ENCODE results near the gene RAB11FIP2. TPM values are rescaled to one million over a fixed set of nuclear protein-coding genes. Genes with fewer than 3 reads are reported as not detected.

RAB11FIP2 gene
- total RNA-seq, 4 donors from 2014 or later, result 21.2 to 27.9 (median 23.8) TPM

DNA sequence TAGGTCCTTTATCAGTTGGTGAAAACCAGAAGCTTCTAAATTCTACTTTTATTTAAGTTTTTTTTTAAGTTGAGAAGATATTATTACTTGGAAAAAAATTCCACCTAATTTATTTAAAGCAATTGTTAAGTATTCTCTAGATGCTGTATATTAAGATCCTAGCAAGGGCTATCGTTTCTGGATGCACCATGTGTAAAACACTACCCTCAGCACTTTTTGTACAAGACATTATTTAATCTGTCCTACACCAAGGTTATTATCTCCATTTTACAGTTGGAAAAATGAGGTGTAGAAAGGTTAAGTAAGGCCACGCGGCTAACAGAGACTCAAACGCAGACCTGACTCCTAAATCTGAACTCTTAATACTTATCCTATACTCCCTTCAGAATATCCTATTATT is 19.8 kb downstream of the RAB11FIP2 start:
- TF ChIP-seq, protein P1, sequence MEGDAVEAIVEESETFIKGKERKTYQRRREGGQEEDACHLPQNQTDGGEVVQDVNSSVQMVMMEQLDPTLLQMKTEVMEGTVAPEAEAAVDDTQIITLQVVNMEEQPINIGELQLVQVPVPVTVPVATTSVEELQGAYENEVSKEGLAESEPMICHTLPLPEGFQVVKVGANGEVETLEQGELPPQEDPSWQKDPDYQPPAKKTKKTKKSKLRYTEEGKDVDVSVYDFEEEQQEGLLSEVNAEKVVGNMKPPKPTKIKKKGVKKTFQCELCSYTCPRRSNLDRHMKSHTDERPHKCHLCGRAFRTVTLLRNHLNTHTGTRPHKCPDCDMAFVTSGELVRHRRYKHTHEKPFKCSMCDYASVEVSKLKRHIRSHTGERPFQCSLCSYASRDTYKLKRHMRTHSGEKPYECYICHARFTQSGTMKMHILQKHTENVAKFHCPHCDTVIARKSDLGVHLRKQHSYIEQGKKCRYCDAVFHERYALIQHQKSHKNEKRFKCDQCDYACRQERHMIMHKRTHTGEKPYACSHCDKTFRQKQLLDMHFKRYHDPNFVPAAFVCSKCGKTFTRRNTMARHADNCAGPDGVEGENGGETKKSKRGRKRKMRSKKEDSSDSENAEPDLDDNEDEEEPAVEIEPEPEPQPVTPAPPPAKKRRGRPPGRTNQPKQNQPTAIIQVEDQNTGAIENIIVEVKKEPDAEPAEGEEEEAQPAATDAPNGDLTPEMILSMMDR (IDR thresholded peaks at IDR 0.05), result no peak
- ATAC-seq (ENCODE audit: low FRiP score) (no peak), DNase-seq (ENCODE audit: low spot score) (no peak)

DNA sequence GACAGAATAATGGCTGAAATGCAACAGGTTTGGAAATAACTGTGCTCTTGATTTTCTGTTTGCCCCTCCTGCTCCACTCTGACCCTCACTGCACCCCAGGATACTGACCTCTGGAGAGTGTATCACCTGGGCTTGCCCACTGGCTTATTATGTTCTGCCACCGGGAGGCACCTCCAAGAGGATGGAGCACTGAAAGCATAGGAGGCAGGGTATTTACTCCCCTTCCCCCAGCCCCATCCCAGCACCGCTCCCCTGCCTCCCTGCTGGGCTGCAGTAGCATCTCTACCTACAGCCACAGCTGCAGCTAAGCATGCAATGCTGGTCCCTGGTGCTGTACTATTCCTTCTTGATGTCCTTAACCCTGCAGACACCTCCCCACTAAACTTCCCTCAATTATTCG is 26.4 kb downstream of the RAB11FIP2 start:
- TF ChIP-seq, protein P1 (IDR thresholded peaks at IDR 0.05), result no peak
- ATAC-seq (ENCODE audit: low FRiP score) (no peak), DNase-seq (ENCODE audit: low spot score) (no peak)

DNA sequence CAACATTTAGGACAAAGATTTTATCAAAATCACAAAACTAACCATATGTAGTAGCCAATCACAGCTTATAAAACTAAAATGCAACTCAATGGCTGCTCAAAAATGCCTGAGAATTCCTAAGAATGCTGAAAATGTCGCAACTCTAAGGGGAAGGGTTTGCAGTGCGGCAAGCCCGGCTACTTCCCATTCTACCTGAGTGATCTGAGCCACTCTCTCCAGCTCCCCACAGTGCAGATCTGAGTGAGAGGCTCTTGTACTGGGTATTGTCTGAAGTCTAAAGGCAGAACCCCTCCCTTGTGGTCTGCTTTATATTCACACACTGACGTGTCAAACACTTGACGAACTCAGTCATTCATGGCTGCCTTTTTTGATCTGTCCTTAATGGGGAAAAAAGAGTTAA is 28.9 kb downstream of the RAB11FIP2 start:
- DNase-seq (ENCODE audit: low spot score), result no peak
- ATAC-seq (ENCODE audit: low FRiP score), result no peak
- TF ChIP-seq, protein P1 (IDR thresholded peaks at IDR 0.05), result no peak

DNA sequence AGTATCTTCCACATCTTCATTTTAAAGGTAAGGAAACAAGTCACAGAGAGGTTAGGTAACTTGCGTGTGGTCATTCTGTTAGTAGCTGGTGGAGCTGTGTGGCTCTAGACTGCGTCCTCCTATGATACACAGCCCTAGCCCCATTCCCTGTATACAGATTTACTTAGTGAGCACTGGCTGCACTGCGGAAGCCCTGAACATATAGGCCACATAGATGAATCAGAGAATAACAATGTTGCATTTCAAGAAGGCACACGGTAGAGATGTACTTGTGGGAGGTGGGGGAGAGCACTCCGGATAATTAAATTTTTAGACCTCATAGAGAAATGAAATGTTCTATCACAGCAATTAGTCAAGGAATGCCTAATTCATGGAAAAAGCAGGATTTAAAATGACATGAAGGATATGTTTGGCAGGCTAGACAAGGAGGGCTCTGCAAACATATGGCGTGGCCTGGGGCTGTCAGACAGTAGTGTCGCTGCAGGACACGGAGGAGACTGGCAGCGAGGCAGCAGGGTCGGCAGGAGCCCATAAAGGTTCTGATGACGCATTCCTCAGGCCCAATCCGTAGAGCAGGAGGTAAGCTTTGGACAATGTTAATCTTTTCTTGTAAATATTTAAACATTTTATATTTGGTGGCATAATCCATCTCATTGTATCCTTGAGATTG is 29.5 kb downstream of the RAB11FIP2 start:
- ATAC-seq (ENCODE audit: low FRiP score), result no peak
- no peak for DNase-seq (ENCODE audit: low spot score)
- TF ChIP-seq, protein P1 (IDR thresholded peaks at IDR 0.05), result no peak

DNA sequence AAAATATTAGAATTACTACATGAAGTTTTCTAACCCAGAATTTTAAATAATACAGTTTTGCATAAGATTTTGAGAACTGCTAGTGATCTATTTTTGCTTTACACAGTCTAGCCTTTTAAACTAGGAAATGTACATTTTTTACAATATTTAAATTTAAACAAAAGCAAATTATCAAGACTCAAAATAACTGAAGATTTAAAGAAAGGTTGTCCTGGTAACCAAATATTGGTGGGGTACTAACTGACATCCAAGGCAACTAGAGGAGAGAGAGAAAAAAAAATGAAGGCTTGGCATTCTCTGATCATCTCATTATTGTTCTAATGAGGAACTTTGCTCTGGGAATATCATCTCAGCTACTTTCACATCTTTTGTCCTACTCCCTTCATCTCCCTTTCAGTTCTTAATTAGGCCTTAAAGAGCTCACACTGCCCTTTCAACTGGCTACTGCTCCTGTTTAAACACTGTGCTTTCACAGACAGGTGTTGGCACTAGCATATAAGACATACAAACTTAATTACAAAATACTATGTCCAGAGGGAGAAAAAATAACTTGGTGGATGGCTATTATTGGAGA is 33.7 kb downstream of the RAB11FIP2 start:
- ATAC-seq (ENCODE audit: low FRiP score), result no peak
- DNase-seq (ENCODE audit: low spot score), result no peak
- TF ChIP-seq, protein P1 (IDR thresholded peaks at IDR 0.05), result no peak

DNA sequence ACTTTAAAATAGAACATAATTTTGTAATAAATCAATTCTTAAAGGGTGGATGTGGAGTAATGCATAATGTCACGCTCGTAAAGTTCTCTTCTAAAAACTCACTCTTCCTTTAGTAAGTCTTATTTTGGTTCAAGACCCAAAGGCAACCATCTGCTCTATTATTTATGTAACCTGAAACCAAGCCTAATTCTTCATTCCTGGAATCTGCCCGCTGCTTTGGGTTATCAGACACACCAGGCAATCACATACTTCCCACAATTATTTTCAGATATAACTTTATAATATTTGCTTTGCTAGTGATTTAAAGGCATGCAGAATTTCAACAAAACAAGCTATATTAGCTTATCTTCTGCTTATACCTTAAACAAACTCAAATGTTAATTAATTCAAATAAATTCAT is 39.0 kb downstream of the RAB11FIP2 start:
- ATAC-seq (ENCODE audit: low FRiP score) (no peak), DNase-seq (ENCODE audit: low spot score) (no peak)
- TF ChIP-seq, protein P1 (IDR thresholded peaks at IDR 0.05), result no peak

DNA sequence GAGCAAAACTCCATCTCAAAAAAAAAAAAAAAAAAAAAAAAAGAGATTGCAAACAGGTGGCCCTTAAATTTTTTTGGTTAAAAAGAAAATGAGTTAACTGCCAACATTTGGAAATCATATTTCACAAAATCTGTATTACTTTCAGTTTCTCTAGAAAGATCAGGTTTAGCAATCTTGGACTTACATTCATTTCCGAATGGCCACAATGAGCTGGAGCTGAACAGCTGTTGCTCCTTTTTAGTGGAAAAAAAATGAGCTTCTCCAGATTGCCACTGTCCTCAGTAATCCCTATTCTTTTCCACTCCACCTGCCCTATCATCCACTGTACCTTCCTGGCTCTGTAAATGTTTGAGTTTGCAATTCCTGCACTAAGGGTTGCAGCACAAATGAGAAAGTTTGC is 43.6 kb downstream of the RAB11FIP2 start:
- TF ChIP-seq, protein P1 (IDR thresholded peaks at IDR 0.05), result no peak
- no peak for DNase-seq (ENCODE audit: low spot score)
- ATAC-seq (ENCODE audit: low FRiP score), result no peak
